ENCODE data around the gene HSD17B14.

HSD17B14 gene

DNA sequence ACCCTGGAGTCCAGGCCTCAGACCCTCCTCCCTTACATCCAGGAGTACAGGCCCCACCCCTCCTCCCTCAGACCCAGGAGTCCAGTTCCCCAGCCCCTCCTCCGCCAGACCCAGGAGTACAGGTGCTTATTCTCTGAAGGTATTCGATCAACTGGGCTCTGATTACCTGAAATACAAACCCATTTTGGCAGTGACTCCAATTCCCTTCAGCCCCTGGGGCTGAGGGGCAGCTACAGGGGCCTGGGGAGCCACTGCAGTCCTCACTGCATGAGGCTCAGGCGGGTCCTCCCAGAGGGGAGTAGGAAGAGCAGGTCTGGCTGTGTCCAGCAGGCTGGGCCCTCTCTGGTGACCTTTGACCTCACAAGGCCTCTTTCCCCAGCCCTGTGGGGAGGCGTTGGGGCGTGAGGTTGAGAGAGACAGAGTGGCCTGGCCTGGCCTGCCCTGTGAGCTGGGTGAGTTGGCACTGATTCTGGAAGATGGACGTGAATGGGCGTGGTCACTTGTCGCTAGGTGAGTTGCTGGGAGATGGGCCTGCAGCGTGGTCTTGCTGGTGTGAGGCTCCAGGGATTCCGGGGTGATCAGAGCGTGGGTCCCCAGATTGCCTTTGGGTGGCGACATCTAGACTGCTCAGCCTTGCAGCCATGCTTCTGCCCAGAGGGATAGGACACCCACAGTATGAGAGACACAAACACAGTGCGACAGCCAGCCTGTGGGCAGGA lies 28.5 kb downstream of the HSD17B14 start:
- H3K27ac Mint-ChIP-seq = no peak overlapping the region
- intact Hi-C loops (cut with micrococcal nuclease) = no loop called here
- H3K9me3 Mint-ChIP-seq = no peaks in the 10 kb centered on the region
- H3K4me1 Mint-ChIP-seq (ENCODE audit: low read depth) = peaks cover 37% of the 10 kb centered on the region
- peaks cover 2% of the 10 kb centered on the region for H3K27me3 Mint-ChIP-seq
- peaks cover 32% of the 10 kb centered on the region for H3K36me3 Mint-ChIP-seq (ENCODE audit: low read depth)
- no peak overlapping the region for H3K4me3 Mint-ChIP-seq

DNA sequence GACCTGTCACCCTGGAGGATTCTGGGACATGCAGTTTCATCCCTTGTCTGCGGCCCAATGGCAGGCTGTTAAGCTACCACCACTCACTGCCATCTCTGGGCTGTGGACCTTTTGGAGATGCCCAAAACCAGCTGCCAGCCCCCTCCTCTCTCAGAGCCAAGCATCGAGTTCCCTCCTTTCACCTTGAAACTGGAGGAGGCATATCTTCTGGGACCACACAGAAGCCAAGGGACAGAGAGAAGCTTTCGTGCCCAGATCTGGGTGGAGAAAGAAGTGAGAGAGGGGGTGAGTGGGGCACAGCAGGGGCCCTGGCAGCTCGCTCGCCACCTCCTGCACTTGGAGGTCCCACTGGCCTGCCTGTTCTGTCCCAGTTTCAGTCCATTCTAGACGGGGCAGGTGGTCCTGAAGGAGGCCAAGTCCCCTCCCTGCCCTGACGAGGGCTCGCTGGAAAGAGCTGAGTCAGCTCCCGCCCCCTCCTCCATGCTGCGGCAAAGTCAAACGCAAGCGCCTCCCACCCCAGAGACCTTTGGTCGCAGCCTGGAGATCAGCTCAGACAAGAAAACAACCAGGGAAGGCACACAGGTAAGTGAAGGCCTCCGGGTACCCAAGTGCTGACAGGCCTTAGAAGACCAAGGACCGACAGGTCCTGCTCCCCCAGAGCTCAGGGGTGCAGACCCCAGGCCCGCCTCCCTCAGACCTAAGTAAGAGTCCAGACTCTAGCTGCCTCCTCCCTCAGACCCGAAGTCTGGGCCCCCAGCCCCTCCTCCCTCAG lies 29.3 kb downstream of the HSD17B14 start:
- Mint-ChIP-seq H3K9me3 (no peaks in the 10 kb centered on the region), H3K27ac (no peak overlapping the region), H3K27me3 (peaks cover 2% of the 10 kb centered on the region), H3K4me1 (ENCODE audit: low read depth) (peaks cover 30% of the 10 kb centered on the region), H3K4me3 (no peak overlapping the region), H3K36me3 (ENCODE audit: low read depth) (peaks cover 32% of the 10 kb centered on the region)
- intact Hi-C loops (cut with micrococcal nuclease) = no loop called here

DNA sequence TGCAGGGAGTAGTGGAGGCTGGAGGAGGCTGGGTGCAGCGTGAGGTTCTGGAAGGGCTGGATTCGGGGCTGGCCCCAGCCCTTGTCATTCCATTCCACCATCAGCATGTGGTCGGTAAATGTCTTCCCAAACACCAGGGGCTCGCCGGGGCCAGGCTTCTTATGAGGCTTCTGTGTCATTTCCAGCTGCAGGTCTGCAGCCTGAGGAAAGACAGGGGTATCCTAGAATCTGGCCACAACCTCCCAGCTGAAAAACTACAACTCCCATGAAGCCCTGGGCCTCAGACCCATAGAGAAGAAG lies 29.8 kb downstream of the HSD17B14 start:
- Mint-ChIP-seq H3K27ac (no peak overlapping the region), H3K4me1 (ENCODE audit: low read depth) (peaks cover 28% of the 10 kb centered on the region), H3K27me3 (peaks cover 2% of the 10 kb centered on the region), H3K36me3 (ENCODE audit: low read depth) (peaks cover 32% of the 10 kb centered on the region), H3K4me3 (no peak overlapping the region), H3K9me3 (no peaks in the 10 kb centered on the region)
- intact Hi-C loops (cut with micrococcal nuclease) = no loop called here

- intact Hi-C loops (cut with micrococcal nuclease) = no loop called here
- no peaks in the 10 kb centered on the region for H3K27me3 Mint-ChIP-seq
- H3K27ac Mint-ChIP-seq = no peak overlapping the region
Observed at GRCh38 chr19:48805452-48805851, 30.8 kb downstream of the HSD17B14 start.

DNA sequence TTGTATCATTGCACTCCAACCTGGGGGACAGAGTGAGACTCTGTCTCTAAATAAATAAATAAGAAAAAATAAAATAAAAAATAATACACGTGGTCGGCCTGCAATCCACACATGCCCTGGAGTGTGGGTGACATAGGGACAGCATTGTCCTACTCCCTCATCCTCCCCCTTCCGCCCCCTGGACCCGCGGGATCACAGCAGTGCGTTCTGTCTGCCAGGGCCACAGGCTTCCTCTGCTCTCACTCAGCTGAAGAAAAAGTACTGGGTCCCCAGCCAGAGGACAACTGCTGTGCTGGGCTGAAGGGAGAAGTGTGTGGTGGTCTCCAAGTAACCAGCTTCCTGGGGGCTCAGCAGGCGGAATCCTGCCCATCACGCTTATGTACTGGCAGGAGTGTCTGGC lies 31.8 kb downstream of the HSD17B14 start:
- Mint-ChIP-seq H3K4me1 (ENCODE audit: low read depth) (peaks cover 14% of the 10 kb centered on the region), H3K27me3 (no peaks in the 10 kb centered on the region), H3K4me3 (no peak overlapping the region), H3K36me3 (ENCODE audit: low read depth) (peaks cover 33% of the 10 kb centered on the region), H3K27ac (no peak overlapping the region), H3K9me3 (no peaks in the 10 kb centered on the region)
- intact Hi-C loops (cut with micrococcal nuclease) = no loop called here

More at GRCh38 chr19:48805452-48805851, 30.8 kb downstream of the HSD17B14 start:
- peaks cover 24% of the 10 kb centered on the region for H3K4me1 Mint-ChIP-seq (ENCODE audit: low read depth)
- peaks cover 27% of the 10 kb centered on the region for H3K36me3 Mint-ChIP-seq (ENCODE audit: low read depth)
- H3K9me3 Mint-ChIP-seq = no peaks in the 10 kb centered on the region
- no peak overlapping the region for H3K4me3 Mint-ChIP-seq

- Mint-ChIP-seq H3K4me1 (ENCODE audit: low read depth) (peaks cover under 1% of the 10 kb centered on the region), H3K4me3 (no peak overlapping the region), H3K27me3 (no peaks in the 10 kb centered on the region), H3K27ac (no peak overlapping the region), H3K9me3 (no peaks in the 10 kb centered on the region), H3K36me3 (ENCODE audit: low read depth) (peaks cover 42% of the 10 kb centered on the region)
- intact Hi-C loops (cut with micrococcal nuclease) = no loop called here
Observed at GRCh38 chr19:48802623-48803022, 33.7 kb downstream of the HSD17B14 start.

DNA sequence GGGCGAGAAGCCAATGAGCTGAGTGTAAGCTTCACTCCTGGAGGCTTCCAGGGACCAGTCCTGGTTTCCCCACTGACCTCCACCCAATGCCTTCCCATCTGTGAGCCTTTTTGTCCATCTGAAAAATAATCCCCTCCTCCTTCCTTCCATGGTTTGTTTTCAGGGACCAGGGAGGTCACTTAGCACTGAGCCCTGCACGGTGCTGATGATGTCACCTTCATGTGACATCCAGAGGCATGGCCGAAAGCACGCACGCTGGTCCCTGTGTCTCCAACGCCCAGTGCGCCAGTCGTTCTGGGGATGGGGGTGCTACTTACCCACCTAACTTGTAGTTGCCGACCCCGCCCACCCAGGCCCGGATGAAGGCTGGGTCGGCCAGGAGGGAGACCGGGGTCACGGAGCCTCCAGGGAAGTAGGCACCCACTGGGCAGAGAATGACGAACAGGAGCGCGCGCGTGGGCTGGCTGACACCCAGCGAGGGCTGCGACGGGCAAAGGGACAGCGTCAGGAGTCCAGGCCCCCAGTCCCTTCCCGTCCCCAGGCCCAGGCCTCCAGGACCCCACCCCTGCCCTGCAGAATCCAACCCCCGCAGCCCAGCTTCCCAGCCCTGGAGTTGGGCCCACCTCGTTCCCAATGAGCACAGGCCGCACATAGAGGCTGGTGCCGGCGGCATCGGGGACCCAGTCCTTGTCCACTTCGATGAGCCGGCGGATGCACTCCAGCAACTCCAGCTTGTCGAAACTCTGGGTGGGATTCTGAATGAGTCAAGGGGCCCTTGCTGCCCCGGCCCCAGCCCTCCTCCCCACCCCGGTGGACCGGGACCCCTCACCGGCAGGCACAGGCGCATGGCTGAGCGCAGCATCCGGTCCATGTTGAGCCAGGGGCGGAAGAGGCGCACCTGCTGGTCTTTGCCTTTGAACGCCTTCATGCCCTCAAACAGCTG lies 36.7 kb downstream of the HSD17B14 start:
- Mint-ChIP-seq H3K9me3 (no peaks in the 10 kb centered on the region), H3K4me3 (no peak overlapping the region), H3K27ac (peak overlapping the region; percentile 25), H3K4me1 (ENCODE audit: low read depth) (peaks cover 10% of the 10 kb centered on the region), H3K27me3 (no peaks in the 10 kb centered on the region), H3K36me3 (ENCODE audit: low read depth) (peaks cover 30% of the 10 kb centered on the region)
- intact Hi-C loops (cut with micrococcal nuclease) = no loop called here

DNA sequence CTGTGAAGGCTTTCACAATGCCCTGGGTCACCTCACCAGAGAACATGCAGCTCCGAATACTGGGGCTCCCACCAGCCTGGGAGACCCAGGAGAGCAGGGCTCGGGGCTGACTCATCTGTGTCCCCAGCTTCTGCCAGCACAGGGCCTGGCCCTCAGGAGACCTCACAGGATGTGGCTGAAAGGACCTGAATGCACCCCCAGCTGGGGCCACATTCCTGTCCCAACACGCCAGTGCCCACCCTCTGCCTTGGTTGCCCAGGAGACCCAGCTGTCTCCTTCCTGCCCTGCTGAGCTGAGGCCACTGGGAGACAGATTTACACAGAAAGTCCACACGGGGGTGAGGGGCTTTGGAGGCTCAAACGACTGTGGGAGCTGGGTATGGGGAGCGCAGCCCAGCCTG lies 37.4 kb downstream of the HSD17B14 start:
- peak overlapping the region; percentile 25 for H3K27ac Mint-ChIP-seq
- intact Hi-C loops (cut with micrococcal nuclease) = no loop called here
- no peak overlapping the region for H3K4me3 Mint-ChIP-seq
- H3K4me1 Mint-ChIP-seq (ENCODE audit: low read depth) = peaks cover 14% of the 10 kb centered on the region
- peaks cover 28% of the 10 kb centered on the region for H3K36me3 Mint-ChIP-seq (ENCODE audit: low read depth)
- H3K27me3 Mint-ChIP-seq = no peaks in the 10 kb centered on the region
- H3K9me3 Mint-ChIP-seq = no peaks in the 10 kb centered on the region

DNA sequence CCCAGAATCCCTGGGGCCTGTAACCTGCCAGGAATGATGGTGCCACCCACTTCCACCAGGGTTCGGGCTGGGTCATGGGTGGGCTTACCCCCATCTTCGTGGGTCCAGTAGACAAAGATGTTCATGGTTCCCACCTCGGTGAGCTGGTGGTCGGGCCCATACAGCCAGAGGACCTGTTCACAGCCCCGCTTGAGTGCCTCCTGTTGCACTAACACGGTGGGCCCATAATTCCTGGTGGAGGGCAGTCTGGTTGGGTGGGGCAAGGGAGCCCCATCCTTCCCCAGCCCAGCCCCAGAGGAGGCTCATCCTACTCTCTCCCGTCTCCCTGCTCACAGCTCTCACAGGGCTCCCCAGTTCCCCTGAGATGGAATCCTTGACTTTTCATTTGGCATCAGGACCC lies 39.2 kb downstream of the HSD17B14 start:
- intact Hi-C loops (cut with micrococcal nuclease) = no loop called here
- peaks cover 28% of the 10 kb centered on the region for H3K36me3 Mint-ChIP-seq (ENCODE audit: low read depth)
- peaks cover 14% of the 10 kb centered on the region for H3K4me1 Mint-ChIP-seq (ENCODE audit: low read depth)
- no peaks in the 10 kb centered on the region for H3K9me3 Mint-ChIP-seq
- H3K27me3 Mint-ChIP-seq = no peaks in the 10 kb centered on the region
- no peak overlapping the region for H3K27ac Mint-ChIP-seq
- no peak overlapping the region for H3K4me3 Mint-ChIP-seq

GRCh38 chr19:48796298-48797083 lies 39.8 kb downstream of the HSD17B14 start:
- H3K36me3 Mint-ChIP-seq (ENCODE audit: low read depth) = peaks cover 28% of the 10 kb centered on the region
- no peaks in the 10 kb centered on the region for H3K9me3 Mint-ChIP-seq
- H3K4me1 Mint-ChIP-seq (ENCODE audit: low read depth) = peaks cover 14% of the 10 kb centered on the region
- peak overlapping the region; percentile 84 for H3K27ac Mint-ChIP-seq
- no peak overlapping the region for H3K4me3 Mint-ChIP-seq
- intact Hi-C loops (cut with micrococcal nuclease) = no loop called here
- no peaks in the 10 kb centered on the region for H3K27me3 Mint-ChIP-seq

DNA sequence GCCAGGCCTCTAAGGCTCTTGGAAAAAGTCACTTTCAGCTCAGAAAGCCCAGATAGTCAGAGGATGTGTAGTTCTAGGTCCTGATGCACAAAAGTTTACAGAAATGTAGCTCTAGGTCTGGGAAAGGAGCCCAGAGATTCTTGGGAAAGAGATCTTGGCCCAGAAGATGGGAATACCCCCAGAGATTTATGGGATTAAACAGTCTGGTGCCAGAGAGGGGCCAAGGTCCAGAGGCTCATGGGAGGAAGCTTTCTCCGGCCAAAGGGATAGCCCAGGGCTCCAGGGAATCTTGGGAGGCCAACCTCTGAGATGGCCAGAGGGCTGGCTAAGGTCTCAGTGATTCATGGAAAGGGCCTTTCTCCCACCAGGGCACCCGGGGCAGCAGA lies 40.6 kb downstream of the HSD17B14 start:
- peaks cover 14% of the 10 kb centered on the region for H3K4me1 Mint-ChIP-seq (ENCODE audit: low read depth)
- intact Hi-C loops (cut with micrococcal nuclease) = loop anchor here (1.0 to 2.0 kb wide), 4 partner anchors 15 to 175 kb away; partner anchors contain the start of gene BCAT2
- H3K27ac Mint-ChIP-seq = peak overlapping the region; percentile 84
- H3K4me3 Mint-ChIP-seq = peak overlapping the region; percentile 84
- no peaks in the 10 kb centered on the region for H3K9me3 Mint-ChIP-seq
- peaks cover 28% of the 10 kb centered on the region for H3K36me3 Mint-ChIP-seq (ENCODE audit: low read depth)
- H3K27me3 Mint-ChIP-seq = no peaks in the 10 kb centered on the region

DNA sequence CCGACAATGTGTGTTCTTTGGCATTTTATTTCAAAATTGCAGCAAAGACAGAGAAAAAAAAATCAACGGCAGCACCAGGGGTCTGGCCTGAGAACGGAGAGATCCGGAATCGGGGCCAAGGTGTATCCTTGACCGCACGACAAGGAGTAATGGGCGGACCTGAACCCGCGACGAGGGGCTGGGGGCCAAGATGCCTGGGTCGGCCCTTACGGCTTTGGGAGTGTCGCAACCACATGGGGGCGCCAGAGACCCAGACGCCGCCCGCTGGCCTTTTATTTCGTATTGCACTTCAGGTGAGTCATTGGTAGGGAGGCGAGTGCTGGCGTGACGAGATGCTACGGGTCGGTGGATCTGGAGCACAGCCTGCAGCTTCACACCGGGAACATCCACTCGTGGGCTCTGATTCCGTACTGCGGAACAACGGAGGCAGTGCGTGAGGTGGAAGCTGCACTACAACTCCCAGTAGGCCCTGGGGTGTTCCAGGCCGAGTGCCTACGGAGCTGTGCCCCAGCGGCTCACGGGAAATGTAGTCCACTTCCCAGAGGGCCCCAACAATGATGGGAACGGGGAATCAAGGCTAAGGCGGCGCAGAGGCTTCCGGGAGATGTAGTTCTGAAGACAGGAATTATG lies 41.1 kb downstream of the HSD17B14 start:
- H3K4me3 Mint-ChIP-seq = peak overlapping the region; percentile 84
- peaks cover 14% of the 10 kb centered on the region for H3K4me1 Mint-ChIP-seq (ENCODE audit: low read depth)
- intact Hi-C loops (cut with micrococcal nuclease) = loop anchor here (1.0 to 2.0 kb wide), 4 partner anchors 16 to 176 kb away; partner anchors contain the start of gene BCAT2
- H3K27me3 Mint-ChIP-seq = no peaks in the 10 kb centered on the region
- peaks cover 24% of the 10 kb centered on the region for H3K36me3 Mint-ChIP-seq (ENCODE audit: low read depth)
- H3K9me3 Mint-ChIP-seq = no peaks in the 10 kb centered on the region
- peak overlapping the region; percentile 84 for H3K27ac Mint-ChIP-seq

DNA sequence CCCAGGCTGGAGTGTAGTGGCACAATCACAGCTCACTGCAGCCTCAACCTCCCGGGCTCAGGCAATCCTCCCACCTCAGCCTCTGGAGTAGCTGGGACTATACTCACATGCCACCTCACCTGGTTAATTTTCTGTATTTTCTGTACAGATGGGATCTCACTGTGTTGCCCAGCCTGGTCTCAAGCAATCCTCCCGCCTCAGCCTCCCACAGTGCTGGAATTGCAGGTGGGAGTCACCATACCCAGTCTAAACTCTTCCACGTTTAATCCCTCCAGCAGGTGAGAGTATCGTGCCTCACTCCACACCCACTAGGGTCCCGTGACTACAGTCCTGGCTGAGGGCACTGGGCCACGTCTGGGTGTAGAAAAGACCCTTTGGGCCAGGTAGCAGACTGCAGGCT lies 42.0 kb downstream of the HSD17B14 start:
- Mint-ChIP-seq H3K36me3 (ENCODE audit: low read depth) (peaks cover 17% of the 10 kb centered on the region), H3K27me3 (no peaks in the 10 kb centered on the region), H3K4me1 (ENCODE audit: low read depth) (peaks cover 14% of the 10 kb centered on the region), H3K9me3 (no peaks in the 10 kb centered on the region), H3K4me3 (peak overlapping the region; percentile 84), H3K27ac (peak overlapping the region; percentile 84)
- intact Hi-C loops (cut with micrococcal nuclease) = loop anchor here (2.0 kb wide), 2 partner anchors 17 to 177 kb away; partner anchors contain the start of gene BCAT2

Data from dendritic cell treated with granulocyte-macrophage colony-stimulating factor and Interleukin-4, amounts not matched to agents 40 ng/mL and 50 ng/mL, for 4 days (primary cell).